Right lobe of liver (tissue), 6 donors: ENCODE measurements around the gene TM9SF4. TPM values are rescaled to one million over a fixed set of nuclear protein-coding genes. Genes with fewer than 3 reads are reported as not detected.
A peak's percentile ranks its signal among the peaks of the same experiment; 100 is the strongest.

Experiments
- ATAC-seq, 4 donors: fragments of 200-7000 bp; cut with Tn5 transposase; one replicate each; pipeline ENCODE4 v1.9.1; 2020; ENCODE audit warnings: mild to moderate bottlenecking in 4 of 4, moderate library complexity in 4 of 4
- DNase-seq, 3 donors: peaks; one replicate each; pipeline ENCODE4 v3.0.0-alpha.2; 2020
- H3K27ac ChIP-seq, 3 donors: fragments of 200-600 bp; one replicate each; pipeline ENCODE4 v1.8.0; 2022
- H3K27me3 ChIP-seq, 2 donors: fragments of 200-600 bp; one replicate each; pipeline ENCODE4 v1.8.0; 2022
- H3K36me3 ChIP-seq, 4 donors: fragments of 200-600 bp; sonication (generic) in 1 of 4; one replicate each; pipeline versions ENCODE4 v1.5.1 to v1.8.0; 2017 to 2022; ENCODE audit warnings: control low read depth in 1 of 4
- H3K4me1 ChIP-seq, 4 donors: fragments of 200-600 bp; sonication (generic) in 1 of 4; one replicate each; pipeline versions ENCODE4 v1.5.1 to v1.8.0; 2017 to 2022; ENCODE audit warnings: control low read depth in 1 of 4
- H3K4me3 ChIP-seq, 3 donors: fragments of 200-600 bp; one replicate each; pipeline ENCODE4 v1.8.0; 2022
- H3K9me3 ChIP-seq, 4 donors: fragments of 200-600 bp; sonication (generic) in 1 of 4; one replicate each; pipeline versions ENCODE4 v1.5.1 to v1.8.0; 2017 to 2022; ENCODE audit warnings: control low read depth in 1 of 4
- CTCF ChIP-seq, 4 donors: fragments of 200-600 bp in 3 of 4; fragments of 450-650 bp in 1 of 4; IDR thresholded peaks; one replicate each; pipeline versions ENCODE4 v1.5.1 to v1.8.0; 2016 to 2022; ENCODE audit warnings: antibody characterized with exemption in 4 of 4, mild to moderate bottlenecking in 2 of 4
- POLR2A ChIP-seq: fragments of 450-650 bp; IDR thresholded peaks from one replicate; pipeline ENCODE4 v1.6.1; 2017; ENCODE audit warnings: antibody characterized with exemption, mild to moderate bottlenecking
- WGBS: methylation state at CpG from one replicate; pipeline ENCODE4 v1.1.6; 2018; ENCODE audit warnings: low coverage, low lambda C conversion rate; ENCODE audit not compliant: insufficient coverage; ENCODE audit errors: missing lambda C conversion rate; 5-methylcytosine and 5-hydroxymethylcytosine counted together
- intact Hi-C, 2 donors: fragments of 100-400 bp; cut with DNase I; formaldehyde crosslinking; loops; one replicate each; pipeline versions ENCODE4 v1.11.2 to v1.14.1; 2022
- total RNA-seq, 6 experiments: library from RNA; depleted of rRNA in 2 of 6; stranded (reverse); fragments of >200 nt in 2 of 6; fragmentation: NEBNext Ultra II Directional in 3 of 6; extraction: Animal tissue kit (Norgen Biotek cat#: 25700) in 3 of 6; gene quantifications; one replicate each; pipeline versions ENCODE4 v1.1.0 to v1.2.4, GENCODE V29; 2016 to 2023
- donor health status: DM: no; HTN: yes; CAD: no.
- donor health status: DM: no; HTN: no; CAD: no.
- donor health status: DM: no; HTN: no; CAD: no.
- donor health status: DM: no; HTN: yes; CAD: no.
- donor health status: DM: no; HTN: yes; CAD: no.

The TM9SF4 gene
- total RNA-seq, 6 experiments from 2014 or later: 26.9 to 33.9 (median 30.5) TPM

GRCh38 chr20:32128167-32128566 lies 18.7 kb downstream of the TM9SF4 start:
- intact Hi-C loops: no loop called here
- Histone ChIP-seq H3K4me3 (no peak overlapping the region), H3K4me1 (peaks cover 0 to 21% (median 4%) of the 10 kb centered on the region in 4 donors), H3K9me3 (no peaks in the 10 kb centered on the region), H3K27ac (no peak overlapping the region), H3K27me3 (no peaks in the 10 kb centered on the region), H3K36me3 (peaks cover 0 to 3% (median 0%) of the 10 kb centered on the region in 4 donors)
- ATAC-seq: peak; percentile 65 to 88 (median 71)
- WGBS: 71% methylated on average over 2 of the region's 2 CpGs
- TF ChIP-seq POLR2A: no peak
- no peak for TF ChIP-seq CTCF (IDR thresholded peaks at IDR 0.05)
- DNase-seq: no peak

- Histone ChIP-seq H3K27ac (no peak overlapping the region), H3K4me1 (peaks cover 0 to 21% (median 4%) of the 10 kb centered on the region in 4 donors), H3K4me3 (no peak overlapping the region), H3K27me3 (no peaks in the 10 kb centered on the region), H3K9me3 (no peaks in the 10 kb centered on the region), H3K36me3 (peaks cover 0 to 7% (median 0%) of the 10 kb centered on the region in 4 donors)
- 96% methylated on average over 5 of the region's 5 CpGs for WGBS
- TF ChIP-seq CTCF (IDR thresholded peaks at IDR 0.05) (no peak), POLR2A (no peak)
- DNase-seq (no peak), ATAC-seq (no peak)
- intact Hi-C loops: no loop called here
Measured at GRCh38 chr20:32129863-32130262, 20.3 kb downstream of the TM9SF4 start.

- Histone ChIP-seq H3K4me3 (no peak overlapping the region), H3K9me3 (no peaks in the 10 kb centered on the region), H3K4me1 (peaks cover 0 to 21% (median 4%) of the 10 kb centered on the region in 4 donors), H3K27ac (no peak overlapping the region), H3K27me3 (no peaks in the 10 kb centered on the region), H3K36me3 (peaks cover 0 to 10% (median 0%) of the 10 kb centered on the region in 4 donors)
- intact Hi-C loops: no loop called here
- DNase-seq (no peak), ATAC-seq (no peak)
- WGBS: 0% methylated on average over 1 of the region's 2 CpGs
- TF ChIP-seq POLR2A (no peak), CTCF (IDR thresholded peaks at IDR 0.05) (no peak)
Measured at GRCh38 chr20:32130352-32130751, 20.8 kb downstream of the TM9SF4 start.

DNA sequence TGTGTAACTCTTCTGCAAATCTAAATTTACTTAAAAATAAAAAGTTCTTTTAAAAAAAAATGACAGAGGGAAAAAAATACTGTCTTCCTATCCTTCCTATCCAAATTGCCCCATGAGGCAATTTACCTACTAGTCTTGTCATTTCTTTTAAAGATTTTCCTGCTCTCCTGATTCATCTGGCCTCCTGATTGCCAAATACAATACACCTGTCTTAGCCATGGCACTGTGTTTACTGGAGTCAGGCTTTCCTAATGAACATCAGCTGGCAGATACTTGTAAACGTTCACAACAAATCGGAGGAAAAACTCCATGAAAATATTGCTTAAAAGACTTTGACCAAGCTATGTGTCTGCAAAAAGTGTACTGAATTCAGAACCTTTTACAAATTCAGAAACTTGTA lies 21.5 kb downstream of the TM9SF4 start:
- DNase-seq: no peak
- intact Hi-C loops: no loop called here
- Histone ChIP-seq H3K4me3 (no peak overlapping the region), H3K36me3 (peaks cover 0 to 16% (median 0%) of the 10 kb centered on the region in 4 donors), H3K9me3 (no peaks in the 10 kb centered on the region), H3K27ac (no peak overlapping the region), H3K27me3 (no peaks in the 10 kb centered on the region), H3K4me1 (peaks cover 0 to 21% (median 4%) of the 10 kb centered on the region in 4 donors)
- TF ChIP-seq CTCF (IDR thresholded peaks at IDR 0.05) (no peak), POLR2A (no peak)
- ATAC-seq: peak in 2 of 4 donors; percentile 62 to 64
- WGBS: 15% methylated on average over 2 of the region's 2 CpGs
